Testis (tissue), 3 donors: ENCODE results near the gene MYH13. TPM values are rescaled to one million over a fixed set of nuclear protein-coding genes. Genes with fewer than 3 reads are reported as not detected.

Experiments
- DNase-seq: peaks from one replicate; pipeline ENCODE4 v3.0.0-alpha.2; 2019
- H3K27ac ChIP-seq, 2 donors: fragments of 200-600 bp; sonication (generic); one replicate each; pipeline ENCODE4 v1.5.1; 2019
- H3K27me3 ChIP-seq: fragments of 200-600 bp; sonication (generic); one replicate; pipeline ENCODE4 v1.5.1; 2019
- H3K36me3 ChIP-seq: fragments of 200-600 bp; sonication (generic); one replicate; pipeline ENCODE4 v1.5.1; 2017; ENCODE audit warnings: low read depth; ENCODE audit errors: missing control alignments
- H3K4me1 ChIP-seq: fragments of 200-600 bp; sonication (generic); one replicate; pipeline ENCODE4 v1.5.1; 2019
- H3K4me3 ChIP-seq, 2 donors: fragments of 200-600 bp; sonication (generic); one replicate each; pipeline ENCODE4 v1.5.1; 2017 to 2019
- H3K9me3 ChIP-seq: fragments of 200-600 bp; sonication (generic); one replicate; pipeline ENCODE4 v1.5.1; 2017
- CTCF ChIP-seq, 3 experiments: fragments of 450-650 bp in 2 of 3; fragments of 200-600 bp in 1 of 3; sonication (generic) in 1 of 3; IDR thresholded peaks; one replicate each; pipeline ENCODE4 v1.5.1; 2016 to 2019; ENCODE audit warnings: antibody characterized with exemption in 3 of 3, mild to moderate bottlenecking in 2 of 3, moderate library complexity in 1 of 3
- POLR2A ChIP-seq: fragments of 450-650 bp; IDR thresholded peaks from one replicate; pipeline ENCODE4 v1.6.1; 2017; ENCODE audit warnings: antibody characterized with exemption, mild to moderate bottlenecking, moderate library complexity
- WGBS, 2 donors: methylation state at CpG; one replicate each; pipeline ENCODE4 v1.1.5; 2018; 5-methylcytosine and 5-hydroxymethylcytosine counted together
- intact Hi-C: fragments of 100-400 bp; cut with DNase I; formaldehyde crosslinking; loops from one replicate; pipeline ENCODE4 v1.15.1; 2023; ENCODE audit warnings: low total_unique reads
- polyA plus RNA-seq: library from polyadenylated mRNA; stranded (reverse); fragments of 350-450 nt; fragmentation: Illumina TruSeq; extraction: RNeasy Lipid Tissue Mini Kit (QIAGEN cat#74804); gene quantifications from one replicate; pipeline ENCODE4 v1.2.3, GENCODE V29; 2014; ENCODE audit warnings: low read depth, low replicate concordance; ENCODE audit not compliant: insufficient read depth
- total RNA-seq, 2 donors: library from RNA; depleted of rRNA; stranded (reverse); fragments of >200 nt; gene quantifications; one replicate each; pipeline ENCODE4 v1.2.3, GENCODE V29; 2016

The MYH13 gene
- total and polyA plus RNA-seq, 3 donors from 2014 or later: 0.28 to 0.47 (median 0.37) TPM

- WGBS, 2 donors: 80 to 85% methylated on average over 1 of the region's 1 CpG
Observed at GRCh38 chr17:10280068-10280467, 92.7 kb downstream of the MYH13 start.

GRCh38 chr17:10278218-10278617 lies 94.6 kb downstream of the MYH13 start:
- intact Hi-C loops: no loop called here
- Histone ChIP-seq H3K4me3 (no peak overlapping the region), H3K4me1 (no peaks in the 10 kb centered on the region), H3K27me3 (no peaks in the 10 kb centered on the region), H3K27ac (no peak overlapping the region), H3K36me3 (no peaks in the 10 kb centered on the region), H3K9me3 (no peaks in the 10 kb centered on the region)
- WGBS, 2 donors: 39 to 46% methylated on average over 3 of the region's 3 CpGs
- TF ChIP-seq POLR2A (no peak), CTCF (IDR thresholded peaks at IDR 0.05) (no peak)
- DNase-seq: no peak

More at GRCh38 chr17:10280068-10280467, 92.7 kb downstream of the MYH13 start:
- no peaks in the 10 kb centered on the region for H3K9me3 ChIP-seq
- DNase-seq: no peak
- no peak overlapping the region for H3K27ac ChIP-seq
- H3K36me3 ChIP-seq: no peaks in the 10 kb centered on the region
- H3K27me3 ChIP-seq: no peaks in the 10 kb centered on the region
- TF ChIP-seq POLR2A (no peak), CTCF (IDR thresholded peaks at IDR 0.05) (no peak)
- intact Hi-C loops: no loop called here
- H3K4me1 ChIP-seq: no peaks in the 10 kb centered on the region
- no peak overlapping the region for H3K4me3 ChIP-seq

GRCh38 chr17:10276436-10276835 lies 96.4 kb downstream of the MYH13 start:
- no peaks in the 10 kb centered on the region for H3K27me3 ChIP-seq
- no peaks in the 10 kb centered on the region for H3K36me3 ChIP-seq
- H3K4me1 ChIP-seq: no peaks in the 10 kb centered on the region
- H3K4me3 ChIP-seq: no peak overlapping the region
- TF ChIP-seq POLR2A (no peak), CTCF (IDR thresholded peaks at IDR 0.05) (no peak)
- no peaks in the 10 kb centered on the region for H3K9me3 ChIP-seq
- H3K27ac ChIP-seq: no peak overlapping the region
- WGBS, 2 donors: 83 to 88% methylated on average over 3 of the region's 3 CpGs
- intact Hi-C loops: no loop called here
- no peak for DNase-seq

DNA sequence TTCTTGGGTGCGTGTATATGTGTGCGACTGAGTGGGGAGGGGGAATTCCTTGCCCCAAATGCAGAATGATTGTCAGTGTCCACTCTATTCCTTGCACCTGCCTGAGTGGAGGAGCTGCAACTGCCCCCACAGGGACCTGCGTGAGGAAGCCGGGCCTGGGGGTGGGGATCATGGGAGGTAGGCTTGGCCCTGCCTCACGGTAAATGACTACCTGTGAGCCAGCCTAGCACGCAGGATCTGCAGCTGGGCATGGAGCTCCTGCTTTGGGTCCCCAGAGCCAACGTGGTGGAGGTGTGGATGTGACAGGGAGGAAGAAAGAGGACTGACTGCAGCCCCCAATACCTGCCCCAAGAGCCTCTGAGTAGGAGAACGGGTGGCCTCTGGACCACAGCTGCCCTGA lies 97.4 kb downstream of the MYH13 start:
- no peaks in the 10 kb centered on the region for H3K27me3 ChIP-seq
- H3K4me3 ChIP-seq: no peak overlapping the region
- no peak for DNase-seq
- WGBS, 2 donors: 86 to 89% methylated on average over 5 to 8 of the region's 8 CpGs
- no peaks in the 10 kb centered on the region for H3K9me3 ChIP-seq
- no peak overlapping the region for H3K27ac ChIP-seq
- TF ChIP-seq CTCF (IDR thresholded peaks at IDR 0.05): no peak
- no peaks in the 10 kb centered on the region for H3K36me3 ChIP-seq
- no peaks in the 10 kb centered on the region for H3K4me1 ChIP-seq
- intact Hi-C loops: no loop called here

DNA sequence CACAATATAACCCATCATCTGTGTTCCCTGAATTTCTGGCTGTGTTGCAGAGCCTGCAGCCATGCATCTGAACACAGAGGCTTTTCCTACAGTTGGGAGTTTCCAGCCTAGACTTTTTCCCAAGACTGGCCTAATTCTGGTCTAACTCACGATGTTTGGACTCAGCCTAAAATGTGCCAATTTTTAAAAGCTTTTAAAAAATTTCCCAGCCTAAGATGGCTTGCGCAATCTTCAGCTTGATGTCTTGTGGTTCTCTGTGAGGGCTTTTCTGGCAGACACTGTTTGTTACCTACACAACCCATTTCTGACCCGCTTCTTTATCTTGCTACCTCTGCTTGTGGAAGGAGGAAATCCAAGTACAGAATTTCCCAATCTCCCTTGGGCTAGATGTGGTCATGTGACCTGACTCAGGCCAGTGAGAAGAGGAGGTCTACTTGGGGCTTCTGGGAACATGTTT lies 101.7 kb downstream of the MYH13 start:
- no peaks in the 10 kb centered on the region for H3K9me3 ChIP-seq
- TF ChIP-seq CTCF (IDR thresholded peaks at IDR 0.05): no peak
- TF ChIP-seq POLR2A: no peak
- 87 to 92% methylated on average over 3 of the region's 3 CpGs for WGBS, 2 donors
- no peaks in the 10 kb centered on the region for H3K36me3 ChIP-seq
- intact Hi-C loops: no loop called here
- no peaks in the 10 kb centered on the region for H3K4me1 ChIP-seq
- no peak overlapping the region for H3K27ac ChIP-seq
- H3K4me3 ChIP-seq: no peak overlapping the region
- H3K27me3 ChIP-seq: no peaks in the 10 kb centered on the region
- no peak for DNase-seq
